SU-DHL-6 (cell line): ENCODE measurements around the gene FPR2.

ENCODE experiments used
- EZH2phosphoT487 ChIP-seq: fragments of 200-600 bp; sonication (generic), shearing (Covaris generic); conservative IDR thresholded peaks from 2 replicates; pipeline ENCODE4 v1.6.1; 2018; ENCODE audit warnings: mild to moderate bottlenecking, antibody characterized with exemption, low read length, moderate library complexity, mixed read lengths
- TF ChIP-seq, protein P1 (sequence below): fragments of 200-600 bp; sonication (generic); IDR thresholded peaks from one replicate; pipeline ENCODE4 v1.5.1; 2017; ENCODE audit warnings: antibody characterized with exemption, mild to moderate bottlenecking, low read length, moderate library complexity; ENCODE audit not compliant: insufficient read depth, poor library complexity, severe bottlenecking

DNA sequence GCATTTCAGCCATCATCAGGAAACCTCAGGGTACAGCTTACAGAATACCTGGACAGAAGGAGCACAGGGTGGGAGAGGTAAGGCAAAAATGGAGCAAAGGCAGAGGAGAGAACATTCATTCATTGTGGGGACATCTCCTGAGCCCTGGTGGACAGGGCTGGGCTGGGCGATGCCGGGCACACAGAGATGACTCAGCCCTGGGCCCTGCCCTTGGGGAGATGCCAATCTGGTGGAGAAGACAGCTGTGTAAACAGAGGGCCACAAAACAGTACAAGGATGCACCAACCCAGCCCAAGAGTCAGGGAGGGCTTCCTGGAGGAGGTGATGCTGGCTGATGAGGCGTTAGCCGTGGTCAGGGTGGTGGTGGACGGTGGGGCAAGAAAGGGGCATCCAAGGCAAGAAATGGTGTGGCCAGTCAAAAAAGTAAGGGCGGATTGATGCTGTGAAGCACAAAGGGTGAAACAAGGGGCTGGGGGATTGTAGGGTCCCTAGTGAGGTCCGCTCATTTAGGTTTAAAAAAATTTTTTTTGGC, 33.6 kb upstream of the FPR2 start:
- TF ChIP-seq, protein P1, sequence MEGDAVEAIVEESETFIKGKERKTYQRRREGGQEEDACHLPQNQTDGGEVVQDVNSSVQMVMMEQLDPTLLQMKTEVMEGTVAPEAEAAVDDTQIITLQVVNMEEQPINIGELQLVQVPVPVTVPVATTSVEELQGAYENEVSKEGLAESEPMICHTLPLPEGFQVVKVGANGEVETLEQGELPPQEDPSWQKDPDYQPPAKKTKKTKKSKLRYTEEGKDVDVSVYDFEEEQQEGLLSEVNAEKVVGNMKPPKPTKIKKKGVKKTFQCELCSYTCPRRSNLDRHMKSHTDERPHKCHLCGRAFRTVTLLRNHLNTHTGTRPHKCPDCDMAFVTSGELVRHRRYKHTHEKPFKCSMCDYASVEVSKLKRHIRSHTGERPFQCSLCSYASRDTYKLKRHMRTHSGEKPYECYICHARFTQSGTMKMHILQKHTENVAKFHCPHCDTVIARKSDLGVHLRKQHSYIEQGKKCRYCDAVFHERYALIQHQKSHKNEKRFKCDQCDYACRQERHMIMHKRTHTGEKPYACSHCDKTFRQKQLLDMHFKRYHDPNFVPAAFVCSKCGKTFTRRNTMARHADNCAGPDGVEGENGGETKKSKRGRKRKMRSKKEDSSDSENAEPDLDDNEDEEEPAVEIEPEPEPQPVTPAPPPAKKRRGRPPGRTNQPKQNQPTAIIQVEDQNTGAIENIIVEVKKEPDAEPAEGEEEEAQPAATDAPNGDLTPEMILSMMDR = no peak
- no peak for TF ChIP-seq EZH2phosphoT487
